Neural cell (in vitro differentiated cells): ENCODE results near the gene RASAL1. TPM values are rescaled to one million over a fixed set of nuclear protein-coding genes. Genes with fewer than 3 reads are reported as not detected.

ENCODE experiments used
- H2AFZ ChIP-seq: fragments of 200-600, 300-800 bp; sonication (generic), shearing (Covaris generic); 2 replicates; pipeline ENCODE4 v1.6.0; 2014; ENCODE audit warnings: low read depth, mild to moderate bottlenecking, antibody characterized with exemption, low read length, moderate library complexity
- H3F3A ChIP-seq: fragments of 200-600 bp; shearing (Covaris generic); 2 replicates; pipeline ENCODE4 v1.6.1; 2016; ENCODE audit warnings: mild to moderate bottlenecking, moderate library complexity, mixed read lengths, antibody characterized with exemption, low read length; ENCODE audit not compliant: insufficient read depth, poor library complexity, severe bottlenecking
- H3K27ac ChIP-seq: fragments of 200-600, 300-800 bp; sonication (generic), shearing (Covaris generic); 2 replicates; pipeline ENCODE4 v1.5.1; 2014; ENCODE audit warnings: mild to moderate bottlenecking, low read length, moderate library complexity
- H3K27me3 ChIP-seq: fragments of 300-800, 200-600 bp; sonication (generic), shearing (Covaris generic); 2 replicates; pipeline ENCODE4 v1.6.0; 2014; ENCODE audit warnings: mild to moderate bottlenecking, low read depth, low read length, moderate library complexity; ENCODE audit not compliant: insufficient read depth
- H3K36me3 ChIP-seq: fragments of 300-800, 200-600 bp; sonication (generic), shearing (Covaris generic); 2 replicates; pipeline ENCODE4 v1.5.1; 2014; ENCODE audit warnings: mild to moderate bottlenecking, antibody characterized with exemption, low read length, moderate library complexity; ENCODE audit not compliant: insufficient read depth
- H3K4me2 ChIP-seq: fragments of 300-800, 200-600 bp; sonication (generic), shearing (Covaris generic); 2 replicates; pipeline ENCODE4 v1.6.0; 2014; ENCODE audit warnings: mild to moderate bottlenecking, low read length
- H3K4me3 ChIP-seq: fragments of 300-800, 200-600 bp; sonication (generic), shearing (Covaris generic); 2 replicates; pipeline ENCODE4 v1.5.1; 2014; ENCODE audit warnings: mild to moderate bottlenecking, low read length, moderate library complexity
- H3K79me2 ChIP-seq: fragments of 200-600 bp; shearing (Covaris generic); replicated peaks from 2 replicates; pipeline ENCODE4 v1.6.0; 2014; ENCODE audit warnings: mild to moderate bottlenecking, low read length, moderate library complexity; ENCODE audit not compliant: insufficient read depth
- H3K9ac ChIP-seq: fragments of 300-800, 200-600 bp; sonication (generic), shearing (Covaris generic); 2 replicates; pipeline ENCODE4 v1.6.1; 2016; ENCODE audit warnings: mild to moderate bottlenecking, low read length, mixed read lengths
- H3K9me2 ChIP-seq: fragments of 200-600 bp; shearing (Covaris generic); 2 replicates; pipeline ENCODE4 v1.6.1; 2016; ENCODE audit warnings: mild to moderate bottlenecking, low read length, mixed read lengths; ENCODE audit not compliant: insufficient read depth
- H3K9me3 ChIP-seq: fragments of 200-600, 300-800 bp; sonication (generic), shearing (Covaris generic); 2 replicates; pipeline ENCODE4 v1.6.1; 2016; ENCODE audit warnings: mild to moderate bottlenecking, mixed run types, low read length, moderate library complexity, mixed read lengths
- H4K20me1 ChIP-seq: fragments of 200-600 bp; shearing (Covaris generic); 2 replicates; pipeline ENCODE4 v1.6.1; 2016; ENCODE audit warnings: mild to moderate bottlenecking, mixed run types; ENCODE audit not compliant: insufficient read depth
- EP300 ChIP-seq: fragments of 450-650 bp; conservative IDR thresholded peaks from 2 replicates; pipeline ENCODE4 v1.6.1; 2014; ENCODE audit warnings: antibody characterized with exemption, mild to moderate bottlenecking, moderate library complexity; ENCODE audit not compliant: poor library complexity, severe bottlenecking
- EZH2 ChIP-seq: fragments of 200-600, 300-800 bp; shearing (Covaris generic), sonication (generic); IDR thresholded peaks from 2 replicates; pipeline ENCODE4 v1.6.1; 2014; ENCODE audit warnings: antibody characterized with exemption, low read length, borderline replicate concordance, mild to moderate bottlenecking; ENCODE audit not compliant: insufficient read depth, poor library complexity, severe bottlenecking
- MXI1 ChIP-seq: fragments of 450-650 bp; conservative IDR thresholded peaks from 2 replicates; pipeline ENCODE4 v1.6.1; 2014; ENCODE audit warnings: antibody characterized with exemption, mild to moderate bottlenecking; ENCODE audit not compliant: poor library complexity, severe bottlenecking
- POLR2AphosphoS5 ChIP-seq: IDR thresholded peaks from 2 replicates; pipeline ENCODE4 v1.6.1; 2012
- RAD21 ChIP-seq: fragments of 450-650 bp; conservative IDR thresholded peaks from 2 replicates; pipeline ENCODE4 v1.6.1; 2014; ENCODE audit warnings: antibody characterized with exemption, mild to moderate bottlenecking, moderate library complexity
- SMC3 ChIP-seq: fragments of 450-650 bp; conservative IDR thresholded peaks from 2 replicates; pipeline ENCODE4 v1.6.1; 2014; ENCODE audit warnings: antibody characterized with exemption, mild to moderate bottlenecking, moderate library complexity; ENCODE audit not compliant: poor library complexity
- TAF1 ChIP-seq: IDR thresholded peaks from 2 replicates; pipeline ENCODE4 v1.6.1; 2012; ENCODE audit warnings: low read depth
- polyA plus RNA-seq: library from polyadenylated mRNA; depleted of rRNA; stranded (reverse); fragments of >200 nt; gene quantifications from 2 replicates; pipeline ENCODE4 v1.2.3, GENCODE V29; 2014
- TF ChIP-seq, protein P1 (sequence below): IDR thresholded peaks from 2 replicates; pipeline ENCODE4 v1.6.1; 2012; ENCODE audit warnings: borderline replicate concordance
- TF ChIP-seq, protein P2 (sequence below): fragments of 450-650 bp; IDR thresholded peaks from 2 replicates; pipeline ENCODE4 v1.5.1; 2014; ENCODE audit warnings: antibody characterized with exemption, mild to moderate bottlenecking, moderate library complexity; ENCODE audit not compliant: poor library complexity, severe bottlenecking

RASAL1 gene
- polyA plus RNA-seq, 1 donor from 2014 or later: 0.15 TPM

DNA sequence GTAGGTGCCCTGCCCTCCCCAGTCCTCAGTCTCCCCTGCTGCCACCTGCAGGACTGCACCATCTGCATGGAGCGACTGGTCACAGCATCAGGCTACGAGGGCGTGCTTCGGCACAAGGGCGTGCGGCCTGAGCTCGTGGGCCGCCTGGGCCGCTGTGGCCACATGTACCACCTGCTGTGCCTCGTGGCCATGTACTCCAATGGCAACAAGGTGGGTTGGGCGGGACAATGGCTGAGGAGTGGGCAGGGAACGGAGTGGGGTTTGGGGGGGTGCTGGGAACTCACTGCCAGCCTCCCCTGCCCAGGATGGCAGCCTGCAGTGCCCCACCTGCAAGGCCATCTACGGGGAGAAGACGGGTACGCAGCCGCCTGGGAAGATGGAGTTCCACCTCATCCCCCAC lies 40.8 kb downstream of the RASAL1 start:
- Histone ChIP-seq H4K20me1 (no peaks in the 10 kb centered on the region), H2AFZ (no peak overlapping the region), H3K4me2 (no peak overlapping the region), H3K36me3 (peaks cover 6% of the 10 kb centered on the region), H3F3A (no peaks in the 10 kb centered on the region), H3K9me2 (no peaks in the 10 kb centered on the region), H3K27ac (no peak overlapping the region), H3K79me2 (no peaks in the 10 kb centered on the region), H3K4me3 (no peak overlapping the region), H3K9me3 (no peaks in the 10 kb centered on the region), H3K9ac (no peak overlapping the region), H3K27me3 (no peaks in the 10 kb centered on the region)
- TF ChIP-seq EP300 (no peak), SMC3 (no peak), MXI1 (no peak), RAD21 (no peak)
- TF ChIP-seq, protein P1, sequence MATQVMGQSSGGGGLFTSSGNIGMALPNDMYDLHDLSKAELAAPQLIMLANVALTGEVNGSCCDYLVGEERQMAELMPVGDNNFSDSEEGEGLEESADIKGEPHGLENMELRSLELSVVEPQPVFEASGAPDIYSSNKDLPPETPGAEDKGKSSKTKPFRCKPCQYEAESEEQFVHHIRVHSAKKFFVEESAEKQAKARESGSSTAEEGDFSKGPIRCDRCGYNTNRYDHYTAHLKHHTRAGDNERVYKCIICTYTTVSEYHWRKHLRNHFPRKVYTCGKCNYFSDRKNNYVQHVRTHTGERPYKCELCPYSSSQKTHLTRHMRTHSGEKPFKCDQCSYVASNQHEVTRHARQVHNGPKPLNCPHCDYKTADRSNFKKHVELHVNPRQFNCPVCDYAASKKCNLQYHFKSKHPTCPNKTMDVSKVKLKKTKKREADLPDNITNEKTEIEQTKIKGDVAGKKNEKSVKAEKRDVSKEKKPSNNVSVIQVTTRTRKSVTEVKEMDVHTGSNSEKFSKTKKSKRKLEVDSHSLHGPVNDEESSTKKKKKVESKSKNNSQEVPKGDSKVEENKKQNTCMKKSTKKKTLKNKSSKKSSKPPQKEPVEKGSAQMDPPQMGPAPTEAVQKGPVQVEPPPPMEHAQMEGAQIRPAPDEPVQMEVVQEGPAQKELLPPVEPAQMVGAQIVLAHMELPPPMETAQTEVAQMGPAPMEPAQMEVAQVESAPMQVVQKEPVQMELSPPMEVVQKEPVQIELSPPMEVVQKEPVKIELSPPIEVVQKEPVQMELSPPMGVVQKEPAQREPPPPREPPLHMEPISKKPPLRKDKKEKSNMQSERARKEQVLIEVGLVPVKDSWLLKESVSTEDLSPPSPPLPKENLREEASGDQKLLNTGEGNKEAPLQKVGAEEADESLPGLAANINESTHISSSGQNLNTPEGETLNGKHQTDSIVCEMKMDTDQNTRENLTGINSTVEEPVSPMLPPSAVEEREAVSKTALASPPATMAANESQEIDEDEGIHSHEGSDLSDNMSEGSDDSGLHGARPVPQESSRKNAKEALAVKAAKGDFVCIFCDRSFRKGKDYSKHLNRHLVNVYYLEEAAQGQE: no peak

DNA sequence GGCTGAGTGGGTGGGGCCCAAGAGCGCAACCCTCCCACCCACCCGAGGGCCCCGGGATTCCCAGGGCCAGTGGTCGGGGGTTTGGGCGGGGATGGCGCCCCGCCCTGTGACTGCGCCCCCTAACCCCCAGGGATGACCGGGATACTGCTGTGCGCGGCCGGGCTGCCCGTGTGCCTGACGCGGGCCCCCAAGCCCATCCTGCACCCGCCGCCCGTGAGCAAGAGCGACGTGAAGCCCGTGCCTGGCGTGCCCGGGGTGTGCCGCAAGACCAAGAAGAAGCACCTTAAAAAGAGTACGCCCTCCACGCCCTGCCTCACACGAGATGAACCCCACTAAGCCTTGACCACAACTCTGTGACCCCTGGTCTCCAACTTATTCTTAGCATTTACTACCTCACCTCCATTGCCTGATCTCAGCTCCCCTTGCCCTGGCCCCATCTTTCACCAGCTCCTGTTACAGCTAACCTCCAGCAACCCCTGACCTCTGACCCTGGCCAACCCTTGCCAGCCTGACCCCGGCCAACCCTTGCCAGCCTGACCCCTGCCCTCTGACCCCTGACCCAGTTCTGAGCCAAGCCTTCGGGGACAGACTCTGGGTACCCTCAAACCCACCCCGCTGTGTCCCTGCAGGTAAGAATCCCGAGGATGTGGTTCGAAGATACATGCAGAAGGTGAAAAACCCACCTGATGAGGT lies 42.0 kb downstream of the RASAL1 start:
- H2AFZ ChIP-seq: no peak overlapping the region
- no peak overlapping the region for H3K27ac ChIP-seq
- no peaks in the 10 kb centered on the region for H3F3A ChIP-seq
- H3K36me3 ChIP-seq: peaks cover 6% of the 10 kb centered on the region
- TF ChIP-seq MXI1: no peak
- no peak for TF ChIP-seq RAD21
- TF ChIP-seq, protein P1: no peak
- no peak for TF ChIP-seq POLR2AphosphoS5
- TF ChIP-seq, protein P2, sequence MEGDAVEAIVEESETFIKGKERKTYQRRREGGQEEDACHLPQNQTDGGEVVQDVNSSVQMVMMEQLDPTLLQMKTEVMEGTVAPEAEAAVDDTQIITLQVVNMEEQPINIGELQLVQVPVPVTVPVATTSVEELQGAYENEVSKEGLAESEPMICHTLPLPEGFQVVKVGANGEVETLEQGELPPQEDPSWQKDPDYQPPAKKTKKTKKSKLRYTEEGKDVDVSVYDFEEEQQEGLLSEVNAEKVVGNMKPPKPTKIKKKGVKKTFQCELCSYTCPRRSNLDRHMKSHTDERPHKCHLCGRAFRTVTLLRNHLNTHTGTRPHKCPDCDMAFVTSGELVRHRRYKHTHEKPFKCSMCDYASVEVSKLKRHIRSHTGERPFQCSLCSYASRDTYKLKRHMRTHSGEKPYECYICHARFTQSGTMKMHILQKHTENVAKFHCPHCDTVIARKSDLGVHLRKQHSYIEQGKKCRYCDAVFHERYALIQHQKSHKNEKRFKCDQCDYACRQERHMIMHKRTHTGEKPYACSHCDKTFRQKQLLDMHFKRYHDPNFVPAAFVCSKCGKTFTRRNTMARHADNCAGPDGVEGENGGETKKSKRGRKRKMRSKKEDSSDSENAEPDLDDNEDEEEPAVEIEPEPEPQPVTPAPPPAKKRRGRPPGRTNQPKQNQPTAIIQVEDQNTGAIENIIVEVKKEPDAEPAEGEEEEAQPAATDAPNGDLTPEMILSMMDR: no peak
- no peak for TF ChIP-seq TAF1
- no peak for TF ChIP-seq SMC3
- TF ChIP-seq EZH2: no peak
- no peak for TF ChIP-seq EP300
- H3K9me2 ChIP-seq: no peaks in the 10 kb centered on the region
- H3K27me3 ChIP-seq: no peaks in the 10 kb centered on the region
- no peaks in the 10 kb centered on the region for H3K9me3 ChIP-seq
- H4K20me1 ChIP-seq: no peaks in the 10 kb centered on the region
- no peaks in the 10 kb centered on the region for H3K79me2 ChIP-seq
- no peak overlapping the region for H3K4me3 ChIP-seq
- H3K9ac ChIP-seq: no peak overlapping the region
- H3K4me2 ChIP-seq: no peak overlapping the region
